PC-9 (cell line): Measurements from ENCODE around the gene NELL2. TPM values are rescaled to one million over a fixed set of nuclear protein-coding genes. Genes with fewer than 3 reads are reported as not detected.

Experiments
- BruUV-seq: library from RNA; stranded (reverse); fragments of 400-500 nt; replicated peaks from 2 replicates; lab custom pipeline; 2021; lab: Mats Ljungman, UMichigan
- CTCF ChIA-PET: fragments of 300-600 bp; sonication (Branson Sonifier 250); formaldehyde crosslinking; loops from one replicate; lab custom pipeline; 2022; ENCODE audit warnings: antibody characterized with exemption; lab: Charles Lee
- POLR2A ChIA-PET: fragments of 300-600 bp; sonication (Branson Sonifier 250); formaldehyde crosslinking; loops from one replicate; lab custom pipeline; 2022; ENCODE audit warnings: antibody characterized with exemption; ENCODE audit not compliant: unreplicated experiment; lab: Charles Lee
- DNase-seq, 2 experiments: peaks; one replicate each; pipeline versions ENCODE4 v3.0.0 to v3.0.0-alpha.2; 2015 to 2022; ENCODE audit warnings: mixed read lengths in 1 of 2
- H2AFZ ChIP-seq: fragments of 200-600 bp; sonication (generic); 2 replicates; pipeline ENCODE4 v1.8.1; 2017; ENCODE audit warnings: antibody characterized with exemption
- H3F3A ChIP-seq: fragments of 200-600 bp; sonication (generic); 2 replicates; pipeline ENCODE4 v1.8.1; 2017; ENCODE audit warnings: antibody characterized with exemption, mild to moderate bottlenecking, low read depth; ENCODE audit not compliant: insufficient read depth
- H3K27ac ChIP-seq: fragments of 200-600 bp; sonication (generic); 2 replicates; pipeline ENCODE4 v1.6.1; 2016; ENCODE audit warnings: mixed run types
- H3K27me3 ChIP-seq: fragments of 200-600 bp; sonication (generic); 2 replicates; pipeline ENCODE4 v1.6.1; 2016; ENCODE audit warnings: low read depth, mixed run types; ENCODE audit not compliant: insufficient read depth
- H3K36me3 ChIP-seq: fragments of 200-600 bp; sonication (generic); 2 replicates; pipeline ENCODE4 v1.6.1; 2016; ENCODE audit warnings: low read depth, mixed run types
- H3K4me1 ChIP-seq: fragments of 200-600 bp; sonication (generic); replicated peaks from 2 replicates; pipeline ENCODE4 v1.6.1; 2016; ENCODE audit warnings: mixed run types; ENCODE audit not compliant: insufficient read depth
- H3K4me2 ChIP-seq: fragments of 200-600 bp; sonication (generic); 2 replicates; pipeline ENCODE4 v1.6.1; 2017; ENCODE audit warnings: mixed run types
- H3K4me3 ChIP-seq: fragments of 200-600 bp; sonication (generic); 2 replicates; pipeline ENCODE4 v1.6.1; 2016; ENCODE audit warnings: mixed run types
- H3K79me2 ChIP-seq: fragments of 200-600 bp; sonication (generic); 2 replicates; pipeline ENCODE4 v1.6.1; 2017; ENCODE audit warnings: low read depth, mixed run types
- H3K9me2 ChIP-seq: fragments of 200-600 bp; sonication (generic); 2 replicates; pipeline ENCODE4 v1.8.1; 2017; ENCODE audit warnings: mild to moderate bottlenecking; ENCODE audit not compliant: insufficient read depth
- H3K9me3 ChIP-seq: fragments of 200-600 bp; sonication (generic); 2 replicates; pipeline ENCODE4 v1.8.1; 2016; ENCODE audit warnings: low read depth; ENCODE audit not compliant: insufficient read depth
- H4K20me1 ChIP-seq: fragments of 200-600 bp; sonication (generic); 2 replicates; pipeline ENCODE4 v1.8.1; 2017; ENCODE audit not compliant: insufficient read depth
- EZH2 ChIP-seq: fragments of 200-600 bp; sonication (generic); IDR thresholded peaks from 2 replicates; pipeline ENCODE4 v1.8.0; 2017; ENCODE audit warnings: antibody characterized with exemption, low read depth
- intact Hi-C: fragments of 100-400 bp; cut with micrococcal nuclease; formaldehyde crosslinking; loops from one replicate; pipeline ENCODE4 v1.10.0; 2022; ENCODE audit not compliant: unreplicated experiment
- total RNA-seq: library from RNA; stranded (reverse); gene quantifications from 2 replicates; pipeline ENCODE4 v1.2.3, GENCODE V29; 2021
- TF ChIP-seq, protein P1 (sequence below): fragments of 200-600 bp; sonication (generic); conservative IDR thresholded peaks from 2 replicates; pipeline ENCODE4 v1.6.1; 2017; ENCODE audit warnings: mixed run types, antibody characterized with exemption, mild to moderate bottlenecking, moderate library complexity

Gene NELL2
- total RNA-seq, 1 experiment from 2014 or later, result 0.61 TPM

DNA sequence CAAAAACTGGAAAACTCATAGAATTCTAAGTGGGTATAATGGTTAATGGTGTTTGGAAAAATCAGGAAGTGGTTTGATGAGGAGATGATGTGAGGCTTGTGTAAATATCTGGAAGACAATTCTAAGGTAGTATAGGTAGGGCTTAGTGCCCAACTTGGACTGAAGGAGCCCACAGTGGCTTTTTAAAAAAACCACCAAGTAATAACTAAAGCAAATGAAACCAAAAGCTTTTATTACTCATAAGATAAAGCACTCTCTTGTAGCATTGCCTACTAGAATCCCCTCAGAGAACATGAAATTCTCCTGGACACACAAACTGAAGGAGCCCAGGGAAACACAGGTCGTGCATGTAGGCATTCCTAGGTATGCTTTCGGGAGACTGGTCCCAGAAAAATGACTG is 324.5 kb downstream of the NELL2 start:
- CTCF ChIA-PET, result no interaction called here

DNA sequence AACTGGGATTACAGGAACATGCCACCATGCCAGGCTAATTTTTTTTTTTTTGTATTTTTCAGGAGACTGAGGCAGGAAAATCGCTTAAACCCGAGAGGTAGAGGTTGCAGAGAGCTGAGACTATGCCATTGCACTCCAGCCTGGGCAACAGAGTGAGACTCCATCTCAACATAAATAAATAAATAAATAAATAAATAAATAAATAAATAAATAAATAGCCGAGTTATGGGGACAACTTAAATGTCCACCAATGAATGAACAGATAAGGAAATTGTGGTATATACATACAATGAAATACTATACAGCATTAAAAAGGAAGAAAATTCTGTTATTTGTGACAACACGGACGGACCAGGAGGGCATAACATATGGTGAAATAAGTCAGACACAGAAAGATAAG is 325.7 kb downstream of the NELL2 start:
- no peak overlapping the region for H3K4me3 ChIP-seq
- BruUV-seq, result no TSS peak

More for the DNA sequence above, 324.5 kb downstream of the NELL2 start:
- no peak for TF ChIP-seq EZH2
- TF ChIP-seq, protein P1, sequence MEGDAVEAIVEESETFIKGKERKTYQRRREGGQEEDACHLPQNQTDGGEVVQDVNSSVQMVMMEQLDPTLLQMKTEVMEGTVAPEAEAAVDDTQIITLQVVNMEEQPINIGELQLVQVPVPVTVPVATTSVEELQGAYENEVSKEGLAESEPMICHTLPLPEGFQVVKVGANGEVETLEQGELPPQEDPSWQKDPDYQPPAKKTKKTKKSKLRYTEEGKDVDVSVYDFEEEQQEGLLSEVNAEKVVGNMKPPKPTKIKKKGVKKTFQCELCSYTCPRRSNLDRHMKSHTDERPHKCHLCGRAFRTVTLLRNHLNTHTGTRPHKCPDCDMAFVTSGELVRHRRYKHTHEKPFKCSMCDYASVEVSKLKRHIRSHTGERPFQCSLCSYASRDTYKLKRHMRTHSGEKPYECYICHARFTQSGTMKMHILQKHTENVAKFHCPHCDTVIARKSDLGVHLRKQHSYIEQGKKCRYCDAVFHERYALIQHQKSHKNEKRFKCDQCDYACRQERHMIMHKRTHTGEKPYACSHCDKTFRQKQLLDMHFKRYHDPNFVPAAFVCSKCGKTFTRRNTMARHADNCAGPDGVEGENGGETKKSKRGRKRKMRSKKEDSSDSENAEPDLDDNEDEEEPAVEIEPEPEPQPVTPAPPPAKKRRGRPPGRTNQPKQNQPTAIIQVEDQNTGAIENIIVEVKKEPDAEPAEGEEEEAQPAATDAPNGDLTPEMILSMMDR, result no peak
- H2AFZ ChIP-seq, result no peak overlapping the region
- no peaks in the 10 kb centered on the region for H4K20me1 ChIP-seq
- BruUV-seq, result no TSS peak
- no peaks in the 10 kb centered on the region for H3K9me3 ChIP-seq
- H3K27me3 ChIP-seq, result no peaks in the 10 kb centered on the region
- no peaks in the 10 kb centered on the region for H3K9me2 ChIP-seq
- POLR2A ChIA-PET, result no interaction called here
- H3K4me1 ChIP-seq, result no peaks in the 10 kb centered on the region
- H3K4me2 ChIP-seq, result no peak overlapping the region
- no peaks in the 10 kb centered on the region for H3K36me3 ChIP-seq
- no peaks in the 10 kb centered on the region for H3K79me2 ChIP-seq
- H3K27ac ChIP-seq, result no peak overlapping the region
- no peak for DNase-seq
- no peak overlapping the region for H3K4me3 ChIP-seq
- H3F3A ChIP-seq, result no peaks in the 10 kb centered on the region
- intact Hi-C loops, result no loop called here

DNA sequence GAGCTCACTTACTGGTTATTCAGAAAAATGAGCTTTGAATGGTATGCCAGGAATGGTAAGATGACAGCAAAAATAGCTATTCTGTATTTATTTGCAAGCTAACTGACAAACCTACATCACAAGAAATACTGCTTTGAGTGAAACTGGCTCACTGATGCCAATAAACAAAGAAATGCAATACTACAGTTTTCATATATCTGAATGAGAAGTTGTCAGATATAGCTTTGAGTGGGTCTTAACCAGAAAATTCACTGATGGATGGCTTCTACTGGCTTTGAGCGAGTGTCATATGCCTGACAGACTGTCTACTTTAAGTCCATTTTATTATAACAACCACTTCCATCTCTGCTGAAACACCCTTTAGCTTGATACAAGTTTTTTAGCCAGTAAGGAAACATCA is 330.1 kb downstream of the NELL2 start:
- DNase-seq, result no peak
- Histone ChIP-seq H3K4me1 (no peaks in the 10 kb centered on the region), H3K27ac (no peak overlapping the region), H3F3A (no peaks in the 10 kb centered on the region), H3K4me3 (no peak overlapping the region), H3K9me2 (0 out of 2 replicates have a peak, but pooled peaks cover 4% of the 10 kb centered on the region), H3K36me3 (no peaks in the 10 kb centered on the region), H4K20me1 (no peaks in the 10 kb centered on the region), H3K9me3 (no peaks in the 10 kb centered on the region), H3K27me3 (no peaks in the 10 kb centered on the region), H3K4me2 (no peak overlapping the region), H3K79me2 (no peaks in the 10 kb centered on the region), H2AFZ (no peak overlapping the region)
- intact Hi-C loops, result no loop called here
- CTCF ChIA-PET, result no interaction called here
- POLR2A ChIA-PET, result no interaction called here
- TF ChIP-seq, protein P1, result no peak
- no peak for TF ChIP-seq EZH2
- BruUV-seq, result no TSS peak

More for the DNA sequence above, 325.7 kb downstream of the NELL2 start:
- Histone ChIP-seq H3F3A (no peaks in the 10 kb centered on the region), H3K4me2 (no peak overlapping the region), H3K27ac (no peak overlapping the region), H3K79me2 (no peaks in the 10 kb centered on the region), H3K36me3 (no peaks in the 10 kb centered on the region), H4K20me1 (no peaks in the 10 kb centered on the region), H3K27me3 (no peaks in the 10 kb centered on the region), H3K9me3 (no peaks in the 10 kb centered on the region), H3K4me1 (no peaks in the 10 kb centered on the region), H3K9me2 (no peaks in the 10 kb centered on the region), H2AFZ (no peak overlapping the region)
- DNase-seq, result no peak
- POLR2A ChIA-PET, result interaction anchor here (0.5 kb wide), 1 partner anchor 414 kb away, joined by 6 read pairs; no protein-coding TSS in a partner anchor
- intact Hi-C loops, result no loop called here
- TF ChIP-seq, protein P1, result no peak
- TF ChIP-seq EZH2, result no peak
- CTCF ChIA-PET, result no interaction called here
